Panc1 (cell line): Measurements from ENCODE around the gene NYAP1. TPM values are rescaled to one million over a fixed set of nuclear protein-coding genes. Genes with fewer than 3 reads are reported as not detected.

Source experiments
- ATAC-seq: fragments of 200-7000 bp; cut with Tn5 transposase; 2 replicates; pipeline ENCODE4 v1.9.1; 2020; ENCODE audit warnings: mild to moderate bottlenecking, moderate library complexity
- BruUV-seq: library from RNA; stranded (reverse); fragments of 400-500 nt; replicated peaks from 2 replicates; lab custom pipeline; 2021; lab: Mats Ljungman, UMichigan
- CTCF ChIA-PET: fragments of 300-600 bp; sonication (Branson Sonifier 250); formaldehyde crosslinking; loops from one replicate; lab custom pipeline; 2022; ENCODE audit warnings: antibody characterized with exemption; lab: Charles Lee
- POLR2A ChIA-PET: fragments of 300-600 bp; sonication (Branson Sonifier 250); formaldehyde crosslinking; loops from one replicate; lab custom pipeline; 2022; ENCODE audit warnings: antibody characterized with exemption; lab: Charles Lee
- DNase-seq: peaks from one replicate; pipeline ENCODE4 v3.0.0-alpha.2; 2010; ENCODE audit warnings: low read depth, low spot score
- H3K27ac ChIP-seq: 2 replicates; pipeline ENCODE4 v1.5.1; 2011; ENCODE audit warnings: mild to moderate bottlenecking, low read length, inconsistent platforms
- H3K27me3 ChIP-seq: fragments of 200-500 bp; sonication (Bioruptor generic); 2 replicates; pipeline ENCODE4 v1.6.0; 2014; ENCODE audit warnings: low read length, inconsistent platforms; ENCODE audit not compliant: control insufficient read depth, insufficient read depth
- H3K36me3 ChIP-seq: fragments of 200-500 bp; sonication (Bioruptor generic); 2 replicates; pipeline ENCODE4 v1.5.1; 2014; ENCODE audit warnings: inconsistent platforms, mild to moderate bottlenecking, low read length, moderate library complexity; ENCODE audit not compliant: control insufficient read depth, insufficient read depth
- H3K4me1 ChIP-seq: 2 replicates; pipeline ENCODE4 v1.5.1; 2011; ENCODE audit warnings: inconsistent platforms, mild to moderate bottlenecking, low read length, moderate library complexity; ENCODE audit not compliant: control insufficient read depth, insufficient read depth
- H3K4me3 ChIP-seq, 2 experiments: 2 replicates each; pipeline ENCODE4 v1.5.1; 2011 to 2012; ENCODE audit warnings: low read depth in 2 of 2, low read length in 2 of 2, mild to moderate bottlenecking in 2 of 2, inconsistent platforms in 1 of 2, moderate library complexity in 1 of 2
- H3K9me3 ChIP-seq: fragments of 200-500 bp; sonication (Bioruptor generic); 2 replicates; pipeline ENCODE4 v1.5.1; 2014; ENCODE audit warnings: low read depth, mild to moderate bottlenecking, inconsistent platforms, low read length, moderate library complexity; ENCODE audit not compliant: control insufficient read depth, insufficient read depth
- CTCF ChIP-seq: fragments of 450-650 bp; IDR thresholded peaks from 2 replicates; pipeline ENCODE4 v1.5.1; 2017; ENCODE audit warnings: mild to moderate bottlenecking
- POLR2AphosphoS5 ChIP-seq: IDR thresholded peaks from 2 replicates; pipeline ENCODE4 v1.6.1; 2012; ENCODE audit warnings: mild to moderate bottlenecking, low read depth, low read length, moderate library complexity
- SIN3A ChIP-seq: IDR thresholded peaks from 2 replicates; pipeline ENCODE4 v1.6.1; 2012; ENCODE audit warnings: low read depth, mild to moderate bottlenecking, low read length, moderate library complexity, borderline replicate concordance; ENCODE audit not compliant: insufficient read depth
- in situ Hi-C: cut with HindIII; loops from 2 replicates; pipeline ENCODE4 v1.10.0; 2016; ENCODE audit warnings: low sequenced_read_pairs, low pct_unique_long_range_greater_than_20kb
- intact Hi-C: fragments of 100-400 bp; cut with micrococcal nuclease; formaldehyde crosslinking; loops from one replicate; pipeline ENCODE4 v1.10.0; 2022; ENCODE audit not compliant: unreplicated experiment
- total RNA-seq: library from RNA; stranded (reverse); gene quantifications from one replicate; pipeline ENCODE4 v1.2.1, GENCODE V29; 2021; ENCODE audit not compliant: unreplicated experiment
- TF ChIP-seq, protein P1 (sequence below), 2 experiments: IDR thresholded peaks; 2 replicates each; pipeline ENCODE4 v1.6.1; 2011 to 2012; ENCODE audit warnings: low read depth in 2 of 2, control low read depth in 1 of 2, low read length in 1 of 2, mild to moderate bottlenecking in 1 of 2, moderate library complexity in 1 of 2; ENCODE audit not compliant: insufficient read depth in 1 of 2

NYAP1 gene
- total RNA-seq, 1 experiment from 2014 or later, result 4.0 TPM

GRCh38 chr7:100467638-100468373, 15.9 kb upstream of the NYAP1 start:
- no TSS peak for BruUV-seq
- no peaks in the 10 kb centered on the region for H3K27me3 ChIP-seq
- ChIA-PET POLR2A (interaction anchor here (0.6 kb wide), 1 partner anchor 417 kb away, joined by 3 read pairs; no protein-coding TSS in a partner anchor), CTCF (no interaction called here)
- H3K36me3 ChIP-seq, result no peaks in the 10 kb centered on the region
- TF ChIP-seq, protein P1, sequence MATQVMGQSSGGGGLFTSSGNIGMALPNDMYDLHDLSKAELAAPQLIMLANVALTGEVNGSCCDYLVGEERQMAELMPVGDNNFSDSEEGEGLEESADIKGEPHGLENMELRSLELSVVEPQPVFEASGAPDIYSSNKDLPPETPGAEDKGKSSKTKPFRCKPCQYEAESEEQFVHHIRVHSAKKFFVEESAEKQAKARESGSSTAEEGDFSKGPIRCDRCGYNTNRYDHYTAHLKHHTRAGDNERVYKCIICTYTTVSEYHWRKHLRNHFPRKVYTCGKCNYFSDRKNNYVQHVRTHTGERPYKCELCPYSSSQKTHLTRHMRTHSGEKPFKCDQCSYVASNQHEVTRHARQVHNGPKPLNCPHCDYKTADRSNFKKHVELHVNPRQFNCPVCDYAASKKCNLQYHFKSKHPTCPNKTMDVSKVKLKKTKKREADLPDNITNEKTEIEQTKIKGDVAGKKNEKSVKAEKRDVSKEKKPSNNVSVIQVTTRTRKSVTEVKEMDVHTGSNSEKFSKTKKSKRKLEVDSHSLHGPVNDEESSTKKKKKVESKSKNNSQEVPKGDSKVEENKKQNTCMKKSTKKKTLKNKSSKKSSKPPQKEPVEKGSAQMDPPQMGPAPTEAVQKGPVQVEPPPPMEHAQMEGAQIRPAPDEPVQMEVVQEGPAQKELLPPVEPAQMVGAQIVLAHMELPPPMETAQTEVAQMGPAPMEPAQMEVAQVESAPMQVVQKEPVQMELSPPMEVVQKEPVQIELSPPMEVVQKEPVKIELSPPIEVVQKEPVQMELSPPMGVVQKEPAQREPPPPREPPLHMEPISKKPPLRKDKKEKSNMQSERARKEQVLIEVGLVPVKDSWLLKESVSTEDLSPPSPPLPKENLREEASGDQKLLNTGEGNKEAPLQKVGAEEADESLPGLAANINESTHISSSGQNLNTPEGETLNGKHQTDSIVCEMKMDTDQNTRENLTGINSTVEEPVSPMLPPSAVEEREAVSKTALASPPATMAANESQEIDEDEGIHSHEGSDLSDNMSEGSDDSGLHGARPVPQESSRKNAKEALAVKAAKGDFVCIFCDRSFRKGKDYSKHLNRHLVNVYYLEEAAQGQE (IDR thresholded peaks at IDR 0.05; ENCODE audit: insufficient read depth in 1 of 2, low read depth in 2 of 2, low read length in 1 of 2), result no peak
- TF ChIP-seq CTCF (no peak), POLR2AphosphoS5 (no peak), SIN3A (no peak)
- in situ Hi-C loops (no loop called here), intact Hi-C loops (no loop called here)
- DNase-seq (no peak), ATAC-seq (no peak)
- H3K27ac ChIP-seq, result no peak overlapping the region
- H3K4me3 ChIP-seq, result no peak overlapping the region
- H3K9me3 ChIP-seq, result no peaks in the 10 kb centered on the region
- peaks cover 14% of the 10 kb centered on the region for H3K4me1 ChIP-seq

DNA sequence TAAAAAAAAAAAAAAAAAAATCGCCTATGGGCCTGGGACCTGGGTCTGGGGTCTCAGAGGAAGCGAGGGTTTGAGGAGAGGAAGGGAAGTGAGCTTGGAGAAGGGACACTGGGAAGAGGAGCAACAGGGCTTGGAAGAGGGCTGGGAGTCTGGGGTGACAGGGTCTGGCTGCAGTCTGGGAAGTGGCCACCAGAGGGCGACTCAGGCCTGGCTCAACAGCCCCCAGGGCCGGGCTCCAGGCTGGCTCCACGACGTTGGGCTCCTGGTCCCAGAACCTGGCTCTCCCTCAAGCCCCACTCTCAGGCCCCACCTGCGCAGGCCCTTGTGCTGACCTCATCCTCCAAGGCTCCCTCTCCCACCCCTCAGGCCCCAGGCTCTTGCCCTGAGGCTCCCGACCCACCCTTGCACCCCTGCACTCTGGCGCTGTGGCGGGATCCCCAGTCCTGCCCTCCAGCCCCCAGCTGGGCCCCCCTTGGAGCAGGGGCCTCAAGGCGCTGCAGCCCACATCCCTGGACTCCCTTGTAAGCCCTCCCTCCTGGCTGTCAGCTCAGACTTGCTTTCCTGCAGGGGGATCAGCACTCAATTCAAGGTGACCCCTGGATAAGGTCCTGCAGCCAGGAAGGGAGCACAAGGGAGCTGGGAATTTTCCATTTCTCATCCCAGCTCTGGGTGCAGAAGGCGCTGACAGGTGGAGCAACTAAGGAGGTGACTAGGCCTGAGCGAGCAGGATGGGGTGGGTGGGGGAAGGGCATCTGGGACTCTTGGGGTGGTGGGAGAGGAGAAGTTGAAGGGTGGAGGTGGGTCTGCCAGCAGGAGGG, 14.3 kb upstream of the NYAP1 start:
- in situ Hi-C loops (no loop called here), intact Hi-C loops (loop anchor here (1.0 kb wide), 1 partner anchor 90 kb away; no protein-coding TSS in a partner anchor)
- BruUV-seq, result no TSS peak
- CTCF ChIA-PET, result interaction anchor here (0.6 to 1.7 kb wide), 15 partner anchors 9 to 437 kb away, joined by 3 to 12 read pairs (median 4); partner anchors contain the start of gene PPP1R35
- Histone ChIP-seq H3K4me3 (no peak overlapping the region), H3K9me3 (no peaks in the 10 kb centered on the region), H3K36me3 (no peaks in the 10 kb centered on the region), H3K27ac (peak overlapping the region; percentile 65), H3K27me3 (no peaks in the 10 kb centered on the region), H3K4me1 (peaks cover 18% of the 10 kb centered on the region)
- POLR2A ChIA-PET, result interaction anchor here (0.6 to 0.7 kb wide), 5 partner anchors 14 to 126 kb away, joined by 5 to 23 read pairs (median 9); partner anchors contain the start of gene NYAP1
- ATAC-seq (peak; percentile 83), DNase-seq (peak; percentile 66)
- TF ChIP-seq, protein P1 (IDR thresholded peaks at IDR 0.05; ENCODE audit: insufficient read depth in 1 of 2, low read depth in 2 of 2, low read length in 1 of 2), result no peak
- TF ChIP-seq CTCF, result peak; percentile 96
- TF ChIP-seq POLR2AphosphoS5, result 0 out of 2 replicates have a peak, but pooled peaks have one; percentile 23
